ENCODE measurements around the gene RPS14. TPM values are rescaled to one million over a fixed set of nuclear protein-coding genes. Genes with fewer than 3 reads are reported as not detected.

The RPS14 gene
- total and polyA plus RNA-seq, 10 of the 15 experiments (the other 5 are each of a cell fraction or from before 2014, with no cell fraction given): 2,295 to 4,047 (median 2,787) TPM

DNA sequence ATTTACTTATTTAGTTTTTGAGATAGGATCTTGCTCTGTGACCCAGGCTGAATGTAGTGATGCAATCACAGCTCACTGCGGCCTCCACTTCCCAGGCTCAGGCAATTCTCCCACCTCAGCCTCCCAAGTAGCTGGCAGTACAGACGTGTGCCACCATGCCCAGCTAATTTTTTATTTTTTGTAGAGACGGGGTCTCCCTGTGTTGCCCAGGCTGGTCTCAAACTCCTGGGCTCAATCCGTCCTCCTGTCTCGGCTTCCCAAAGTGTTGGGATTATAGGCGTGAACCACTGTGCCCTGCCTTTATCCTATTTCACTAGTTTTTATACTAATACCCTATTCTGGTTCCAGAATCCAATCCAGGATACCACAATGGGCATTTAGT is 6.8 kb downstream of the RPS14 start (continued):
- TF ChIP-seq BACH1 (IDR thresholded peaks at IDR 0.05; ENCODE audit: borderline replicate concordance) (no peak), GABPA (IDR thresholded peaks at IDR 0.05; ENCODE audit: low read depth) (no peak), ZNF217 (IDR thresholded peaks at IDR 0.05) (no peak), ZNF274 (IDR thresholded peaks at IDR 0.05; ENCODE audit: insufficient read depth, insufficient read length) (no peak), ZSCAN29 (IDR thresholded peaks at IDR 0.05) (no peak), PML (IDR thresholded peaks at IDR 0.05; ENCODE audit: low read length) (no peak), TCF12 (IDR thresholded peaks at IDR 0.05; ENCODE audit: low read depth, low read length) (no peak), MYC (IDR thresholded peaks at IDR 0.05; ENCODE audit: insufficient read depth, insufficient read length, insufficient replicate concordance, low read length, severe bottlenecking) (no peak), SIN3A (IDR thresholded peaks at IDR 0.05; ENCODE audit: low read depth, low read length) (no peak)

- ATAC-seq (no peak; the same call in 2 of the 3 replicates), FAIRE-seq (no peak), DNase-seq (ENCODE audit: low read depth, low spot score) (no peak)
- Histone ChIP-seq H3K79me2 (ENCODE audit: control insufficient read depth, insufficient read depth, low read length) (peaks cover 15% of the 10 kb centered on the region), H3K9me3 (replicated peaks; ENCODE audit: control insufficient read depth, insufficient read depth, low read length) (no peaks in the 10 kb centered on the region), H3K27ac (ENCODE audit: control insufficient read depth, insufficient read depth) (no peak overlapping the region), H3K4me1 (ENCODE audit: control insufficient read depth, insufficient read depth, low read length) (peaks cover under 1% of the 10 kb centered on the region; the same call in 1 of the 2 replicates), H2AFZ (ENCODE audit: control insufficient read depth, low read depth, low read length) (no peak overlapping the region), H3K4me2 (ENCODE audit: control insufficient read depth, insufficient read depth) (no peak overlapping the region), H3K27me3 (replicated peaks in 1 of 2; ENCODE audit: control insufficient read depth in 2 of 2, insufficient read depth in 2 of 2, low read length in 1 of 2) (no peaks in the 10 kb centered on the region), H3K4me3 (no peak overlapping the region), H4K20me1 (ENCODE audit: control insufficient read depth, insufficient read depth) (no peaks in the 10 kb centered on the region; the same call in 1 of the 2 replicates), H3K9ac (ENCODE audit: control insufficient read depth, insufficient read depth, low read length) (no peak overlapping the region), H3K36me3 (ENCODE audit: control insufficient read depth in 2 of 2, insufficient read depth in 2 of 2, low read length in 1 of 2) (peaks cover 28 to 36% of the 10 kb centered on the region in 2 experiments)
- in situ Hi-C loops (cut with MboI) (no loop called here), intact Hi-C loops (cut with micrococcal nuclease; ENCODE audit: unreplicated experiment) (no loop called here)
- POLR2A ChIA-PET: interaction anchor here (0.5 to 0.6 kb wide), 2 partner anchors 77 to 424 kb away, joined by 4 to 5 read pairs; no protein-coding TSS in a partner anchor
- no TSS peak for BruUV-seq (replicated peaks)
- WGBS (ENCODE audit: insufficient coverage, insufficient replicate concordance, low lambda C conversion rate, missing lambda C conversion rate): 59% methylated on average over 18 of the region's 18 CpGs
- CTCF ChIA-PET: interaction anchor here (1.0 to 1.5 kb wide), 4 partner anchors 18 to 118 kb away, joined by 3 to 6 read pairs (median 3); no protein-coding TSS in a partner anchor
- SMC1A ChIA-PET (ENCODE audit: uncharacterized antibody, unreplicated experiment): no interaction called here
- RAD21 ChIA-PET (ENCODE audit: unreplicated experiment): interaction anchor here (1.3 kb wide), 1 partner anchor 43 kb away, joined by 3 read pairs; no protein-coding TSS in a partner anchor
- TF ChIP-seq ATF7 (IDR thresholded peaks at IDR 0.05; ENCODE audit: low read depth): no peak
- TF ChIP-seq MTA3 (IDR thresholded peaks at IDR 0.05; ENCODE audit: borderline replicate concordance, low read length): peak; percentile 55; the same call in 1 of the 2 replicates
- 0 out of 2 replicates have a peak, but pooled peaks have one; percentile 24 for TF ChIP-seq POLR2AphosphoS2 (IDR thresholded peaks at IDR 0.05; ENCODE audit: low read depth, low read length)
- TF ChIP-seq CHD2 (IDR thresholded peaks at IDR 0.05; ENCODE audit: borderline replicate concordance, low read depth, low read length): no peak
These were observed 7.5 kb downstream of the RPS14 start for GRCh38 chr5:150441813-150442698.

Data from GM12878 (cell line).